H9 (cell line): ENCODE data around the gene EPHA8. TPM values are rescaled to one million over a fixed set of nuclear protein-coding genes. Genes with fewer than 3 reads are reported as not detected.

Experiments used
- DNase-seq: peaks from one replicate; pipeline ENCODE4 v3.0.0-alpha.2; 2017
- H2AFZ ChIP-seq: one replicate; pipeline ENCODE4 v1.6.1; 2013; ENCODE audit warnings: mild to moderate bottlenecking, low read length, control low read depth, moderate library complexity
- H2AK5ac ChIP-seq: 2 replicates; pipeline ENCODE4 v1.6.1; 2013; ENCODE audit warnings: low read length, control low read depth, mixed read lengths; ENCODE audit not compliant: insufficient read length
- H2BK120ac ChIP-seq: one replicate; pipeline ENCODE4 v1.6.1; 2013; ENCODE audit warnings: low read depth, mild to moderate bottlenecking, low read length, control low read depth, inconsistent platforms; ENCODE audit not compliant: poor library complexity, severe bottlenecking
- H2BK12ac ChIP-seq: 2 replicates; pipeline ENCODE4 v1.6.1; 2013; ENCODE audit warnings: low read length, control low read depth, mixed read lengths, low read depth; ENCODE audit not compliant: insufficient read length
- H2BK15ac ChIP-seq: 2 replicates; pipeline ENCODE4 v1.6.1; 2013; ENCODE audit warnings: low read depth, low read length, control low read depth
- H2BK20ac ChIP-seq: one replicate; pipeline ENCODE4 v1.6.1; 2013; ENCODE audit warnings: low read depth, mild to moderate bottlenecking, low read length, control low read depth, inconsistent platforms; ENCODE audit not compliant: poor library complexity, severe bottlenecking
- H2BK5ac ChIP-seq: 2 replicates; pipeline ENCODE4 v1.6.1; 2013; ENCODE audit warnings: low read length, control low read depth, mixed read lengths; ENCODE audit not compliant: insufficient read length
- H3K14ac ChIP-seq: 2 replicates; pipeline ENCODE4 v1.6.1; 2013; ENCODE audit warnings: low read length, control low read depth; ENCODE audit not compliant: insufficient read depth
- H3K18ac ChIP-seq: 2 replicates; pipeline ENCODE4 v1.6.1; 2013; ENCODE audit warnings: low read depth, mild to moderate bottlenecking, mixed read lengths, low read length, control low read depth; ENCODE audit not compliant: insufficient read length
- H3K23ac ChIP-seq: 2 replicates; pipeline ENCODE4 v1.6.1; 2013; ENCODE audit warnings: low read length, control low read depth, mixed read lengths, low read depth; ENCODE audit not compliant: insufficient read length
- H3K23me2 ChIP-seq: 2 replicates; pipeline ENCODE4 v1.6.1; 2013; ENCODE audit warnings: low read depth, mild to moderate bottlenecking, mixed read lengths, low read length, control low read depth; ENCODE audit not compliant: insufficient read length, poor library complexity, severe bottlenecking
- H3K27ac ChIP-seq: 2 replicates; pipeline ENCODE4 v1.5.1; 2013; ENCODE audit warnings: low read length, control low read depth, mixed read lengths, low read depth; ENCODE audit not compliant: insufficient read length
- H3K27me3 ChIP-seq: 2 replicates; pipeline ENCODE4 v1.6.1; 2013; ENCODE audit warnings: low read length, control low read depth, inconsistent platforms; ENCODE audit not compliant: insufficient read depth
- H3K4ac ChIP-seq: 2 replicates; pipeline ENCODE4 v1.6.1; 2013; ENCODE audit warnings: low read depth, mild to moderate bottlenecking, control low read depth, inconsistent platforms, low read length, moderate library complexity
- H3K4me1 ChIP-seq: 2 replicates; pipeline ENCODE4 v1.6.1; 2013; ENCODE audit warnings: low read length, control low read depth, inconsistent platforms; ENCODE audit not compliant: insufficient read depth
- H3K4me2 ChIP-seq: 2 replicates; pipeline ENCODE4 v1.6.1; 2013; ENCODE audit warnings: low read length, control low read depth, mixed read lengths; ENCODE audit not compliant: insufficient read length, insufficient read depth
- H3K56ac ChIP-seq: 2 replicates; pipeline ENCODE4 v1.6.1; 2013; ENCODE audit warnings: low read depth, mild to moderate bottlenecking, mixed read lengths, low read length, control low read depth; ENCODE audit not compliant: insufficient read length
- H3K79me1 ChIP-seq: 2 replicates; pipeline ENCODE4 v1.6.1; 2013; ENCODE audit warnings: low read depth, mild to moderate bottlenecking, moderate library complexity, low read length, control low read depth, inconsistent platforms; ENCODE audit not compliant: insufficient read depth, poor library complexity, severe bottlenecking
- H3K79me2 ChIP-seq: 2 replicates; pipeline ENCODE4 v1.6.1; 2013; ENCODE audit warnings: low read length, control low read depth, inconsistent platforms; ENCODE audit not compliant: insufficient read depth
- H3K9ac ChIP-seq: 2 replicates; pipeline ENCODE4 v1.6.1; 2013; ENCODE audit warnings: low read length, control low read depth, mixed read lengths; ENCODE audit not compliant: insufficient read length; ENCODE audit errors: extremely low read depth
- H3K9me3 ChIP-seq: one replicate; pipeline ENCODE4 v1.6.1; 2013; ENCODE audit warnings: low read depth, low read length, inconsistent platforms; ENCODE audit not compliant: control insufficient read depth
- H3T11ph ChIP-seq: one replicate; pipeline ENCODE4 v1.6.1; 2013; ENCODE audit warnings: mild to moderate bottlenecking, low read length, control low read depth, inconsistent platforms
- H4K20me1 ChIP-seq: one replicate; pipeline ENCODE4 v1.6.1; 2013; ENCODE audit not compliant: control insufficient read depth, insufficient read length, insufficient read depth
- H4K5ac ChIP-seq: 2 replicates; pipeline ENCODE4 v1.6.1; 2013; ENCODE audit warnings: low read depth, mild to moderate bottlenecking, mixed read lengths, low read length, control low read depth; ENCODE audit not compliant: insufficient read length
- H4K8ac ChIP-seq: replicated peaks from 2 replicates; pipeline ENCODE4 v1.6.1; 2013; ENCODE audit warnings: low read length, control low read depth, mixed read lengths, low read depth; ENCODE audit not compliant: insufficient read length
- H4K91ac ChIP-seq: 2 replicates; pipeline ENCODE4 v1.6.1; 2013; ENCODE audit warnings: low read depth, mild to moderate bottlenecking, moderate library complexity, mixed read lengths, low read length, control low read depth; ENCODE audit not compliant: insufficient read length
- H3K27ac Mint-ChIP-seq, 3 experiments: 2 replicates in 2 of 3; 3 replicates in 1 of 3; pipeline ENCODE4 v1.8.0; 2020 to 2021; ENCODE audit warnings: mixed read lengths in 3 of 3, mild to moderate bottlenecking in 1 of 3, moderate library complexity in 1 of 3
- H3K27me3 Mint-ChIP-seq: 2 replicates; pipeline ENCODE4 v1.8.0; 2021; ENCODE audit warnings: low read depth, mild to moderate bottlenecking, moderate library complexity, mixed read lengths
- H3K36me3 Mint-ChIP-seq, 3 experiments: 2 replicates in 2 of 3; 3 replicates in 1 of 3; pipeline ENCODE4 v1.8.0; 2020 to 2021; ENCODE audit warnings: low read depth in 3 of 3, mixed read lengths in 3 of 3; ENCODE audit not compliant: insufficient read depth in 1 of 3
- H3K4me1 Mint-ChIP-seq, 2 experiments: 2 replicates each; pipeline ENCODE4 v1.8.0; 2020; ENCODE audit warnings: mixed read lengths in 2 of 2
- H3K4me3 Mint-ChIP-seq, 2 experiments: 2 replicates in 1 of 2; 3 replicates in 1 of 2; pipeline ENCODE4 v1.8.0; 2020 to 2021; ENCODE audit warnings: mild to moderate bottlenecking in 2 of 2, mixed read lengths in 2 of 2, moderate library complexity in 1 of 2
- H3K9me3 Mint-ChIP-seq, 2 experiments: 2 replicates in 1 of 2; 3 replicates in 1 of 2; pipeline ENCODE4 v1.8.0; 2020; ENCODE audit warnings: mild to moderate bottlenecking in 2 of 2, mixed read lengths in 2 of 2, moderate library complexity in 1 of 2
- CTCF ChIP-seq: fragments of 200-600 bp; sonication (generic); conservative IDR thresholded peaks from 3 replicates; pipeline ENCODE4 v1.8.0; 2021; ENCODE audit warnings: antibody characterized with exemption, mild to moderate bottlenecking
- WGBS: extraction: QIAGEN DNeasy Blood & Tissue Kit; methylation state at CpG from one replicate; pipeline ENCODE4 v1.1.7; 2013; ENCODE audit warnings: missing lambda C conversion rate, low lambda C conversion rate, mixed read lengths; ENCODE audit not compliant: insufficient read length; ENCODE audit errors: extremely low coverage; 5-methylcytosine and 5-hydroxymethylcytosine counted together
- total RNA-seq: library from RNA; stranded (reverse); gene quantifications from 2 replicates; pipeline ENCODE4 v1.2.1, GENCODE V29; 2021

Gene EPHA8
- total RNA-seq, 1 experiment from 2014 or later, result 3.4 TPM

GRCh38 chr1:22595108-22595507, 31.8 kb downstream of the EPHA8 start:
- H4K91ac ChIP-seq, result no peak overlapping the region
- no CpG with 5 or more reads among the region's 7 CpGs for WGBS
- no peak overlapping the region for H3K4ac ChIP-seq
- no peak overlapping the region for H3K56ac ChIP-seq
- H3T11ph ChIP-seq, result no peak overlapping the region
- TF ChIP-seq CTCF, result no peak
- no peaks in the 10 kb centered on the region for H3K27me3 ChIP-seq
- no peak overlapping the region for H3K18ac ChIP-seq
- H3K4me3 Mint-ChIP-seq, result no peak overlapping the region
- no peak overlapping the region; the same call in 1 of the 2 replicates for H3K14ac ChIP-seq
- no peak overlapping the region for H2BK120ac ChIP-seq
- no peak overlapping the region for H2AK5ac ChIP-seq
- H3K9me3 ChIP-seq, result no peaks in the 10 kb centered on the region
- peaks cover 2 to 18% of the 10 kb centered on the region in 2 experiments; a peak in 3 of 4 replicates for H3K4me1 Mint-ChIP-seq
- H4K5ac ChIP-seq, result no peak overlapping the region
- H3K9ac ChIP-seq, result no peak overlapping the region
- H2AFZ ChIP-seq, result no peak overlapping the region
- H2BK15ac ChIP-seq, result no peak overlapping the region
- H3K27ac ChIP-seq, result no peak overlapping the region
- H3K27ac Mint-ChIP-seq, result no peak overlapping the region
- no peaks in the 10 kb centered on the region for H3K79me2 ChIP-seq
- H2BK5ac ChIP-seq, result no peak overlapping the region
- H3K4me1 ChIP-seq, result no peaks in the 10 kb centered on the region
- H3K9me3 Mint-ChIP-seq, result no peaks in the 10 kb centered on the region
- no peak overlapping the region for H3K4me2 ChIP-seq
- H4K8ac ChIP-seq, result no peak overlapping the region
- H3K36me3 Mint-ChIP-seq, result no peaks in the 10 kb centered on the region
- H3K23me2 ChIP-seq, result no peaks in the 10 kb centered on the region
- no peak for DNase-seq
- no peak overlapping the region for H2BK20ac ChIP-seq
- H4K20me1 ChIP-seq, result no peaks in the 10 kb centered on the region
- peaks cover 2% of the 10 kb centered on the region for H3K27me3 Mint-ChIP-seq
- H3K79me1 ChIP-seq, result no peaks in the 10 kb centered on the region
- H2BK12ac ChIP-seq, result no peak overlapping the region
- H3K23ac ChIP-seq, result no peak overlapping the region
